ENCODE measurements around the gene HOXD4. TPM values are rescaled to one million over a fixed set of nuclear protein-coding genes. Genes with fewer than 3 reads are reported as not detected.

The HOXD4 gene
- total and polyA plus RNA-seq, 10 of the 15 experiments (the other 5 are each of a cell fraction or from before 2014, with no cell fraction given): 0.07 TPM; not detected in 9

DNA sequence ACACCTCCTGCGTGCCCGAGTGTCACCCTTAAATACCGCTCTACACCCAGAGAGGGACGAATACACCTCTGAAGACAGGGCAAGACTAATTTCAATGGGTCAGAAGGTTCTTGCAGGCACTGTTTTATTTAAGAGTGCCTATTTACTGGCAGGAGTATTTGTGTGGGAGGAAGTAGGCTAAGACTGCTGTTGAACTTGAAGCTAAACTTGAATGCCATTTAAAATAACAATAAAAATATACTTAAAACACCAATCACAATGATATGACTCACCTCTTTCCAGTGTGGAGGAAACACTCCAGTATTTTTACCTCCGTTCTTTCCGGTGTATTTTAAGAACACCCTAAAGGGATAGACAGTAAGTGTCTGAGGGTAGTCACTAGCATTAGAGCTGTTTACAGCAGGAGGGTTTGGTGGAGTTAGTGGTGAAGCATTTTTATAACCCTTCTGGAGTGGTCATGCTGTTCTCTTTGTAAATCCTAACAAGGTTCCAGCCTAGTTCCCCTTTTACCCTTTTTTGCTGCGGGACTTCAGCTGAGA, 27.5 kb downstream of the HOXD4 start:
- DNase-seq (ENCODE audit: low read depth, low spot score) (no peak), FAIRE-seq (no peak), ATAC-seq (no peak)
- H3K9me3 ChIP-seq (replicated peaks; ENCODE audit: control insufficient read depth, insufficient read depth, low read length): no peaks in the 10 kb centered on the region; the same call in 2 of the 3 replicates
- no peak overlapping the region for H3K4me2 ChIP-seq (ENCODE audit: control insufficient read depth, insufficient read depth)
- H3K4me3 ChIP-seq: no peak overlapping the region
- no TSS peak for BruUV-seq (replicated peaks)
- no peaks in the 10 kb centered on the region for H4K20me1 ChIP-seq (ENCODE audit: control insufficient read depth, insufficient read depth)
- H3K9ac ChIP-seq (ENCODE audit: control insufficient read depth, insufficient read depth, low read length): no peak overlapping the region
- TF ChIP-seq YY1 (IDR thresholded peaks at IDR 0.05; ENCODE audit: low read depth, low read length) (no peak), BCL11A (IDR thresholded peaks at IDR 0.05; ENCODE audit: low read depth, low read length) (no peak), SRF (IDR thresholded peaks at IDR 0.05; ENCODE audit: low read depth in 2 of 2, low read length in 2 of 2) (no peak), EP300 (IDR thresholded peaks at IDR 0.05; ENCODE audit: borderline replicate concordance in 1 of 2, control insufficient read depth in 1 of 2, low read depth in 2 of 2, low read length in 2 of 2) (no peak), NFYB (IDR thresholded peaks at IDR 0.05; ENCODE audit: insufficient read depth, low read depth, low read length) (no peak), FOXM1 (IDR thresholded peaks at IDR 0.05; ENCODE audit: low read depth, low read length) (no peak), PAX5 (IDR thresholded peaks at IDR 0.05; ENCODE audit: borderline replicate concordance, low read depth, low read length) (no peak), ETV6 (conservative IDR thresholded peaks at IDR 0.05 in 1 of 2, IDR thresholded peaks at IDR 0.05 in 1 of 2; ENCODE audit: borderline replicate concordance in 1 of 2, low read depth in 1 of 2) (no peak), ZBED1 (IDR thresholded peaks at IDR 0.05; ENCODE audit: borderline replicate concordance) (no peak), SUZ12 (IDR thresholded peaks at IDR 0.05; ENCODE audit: unreplicated experiment) (no peak), POLR2A (IDR thresholded peaks at IDR 0.05; ENCODE audit: low read depth, low read length) (no peak), HDAC6 (IDR thresholded peaks at IDR 0.05; ENCODE audit: unreplicated experiment) (no peak)
- TF ChIP-seq, protein P1, sequence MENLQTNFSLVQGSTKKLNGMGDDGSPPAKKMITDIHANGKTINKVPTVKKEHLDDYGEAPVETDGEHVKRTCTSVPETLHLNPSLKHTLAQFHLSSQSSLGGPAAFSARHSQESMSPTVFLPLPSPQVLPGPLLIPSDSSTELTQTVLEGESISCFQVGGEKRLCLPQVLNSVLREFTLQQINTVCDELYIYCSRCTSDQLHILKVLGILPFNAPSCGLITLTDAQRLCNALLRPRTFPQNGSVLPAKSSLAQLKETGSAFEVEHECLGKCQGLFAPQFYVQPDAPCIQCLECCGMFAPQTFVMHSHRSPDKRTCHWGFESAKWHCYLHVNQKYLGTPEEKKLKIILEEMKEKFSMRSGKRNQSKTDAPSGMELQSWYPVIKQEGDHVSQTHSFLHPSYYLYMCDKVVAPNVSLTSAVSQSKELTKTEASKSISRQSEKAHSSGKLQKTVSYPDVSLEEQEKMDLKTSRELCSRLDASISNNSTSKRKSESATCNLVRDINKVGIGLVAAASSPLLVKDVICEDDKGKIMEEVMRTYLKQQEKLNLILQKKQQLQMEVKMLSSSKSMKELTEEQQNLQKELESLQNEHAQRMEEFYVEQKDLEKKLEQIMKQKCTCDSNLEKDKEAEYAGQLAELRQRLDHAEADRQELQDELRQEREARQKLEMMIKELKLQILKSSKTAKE (IDR thresholded peaks at IDR 0.05; ENCODE audit: low read depth, poor library complexity, severe bottlenecking): no peak
- WGBS (ENCODE audit: insufficient coverage, insufficient replicate concordance, low lambda C conversion rate, missing lambda C conversion rate): 2% methylated on average over 7 of the region's 7 CpGs
- no peaks in the 10 kb centered on the region for H3K36me3 ChIP-seq (ENCODE audit: control insufficient read depth in 2 of 2, insufficient read depth in 2 of 2, low read length in 1 of 2)
- RAD21 ChIA-PET (ENCODE audit: unreplicated experiment): no interaction called here
- no peaks in the 10 kb centered on the region for H3K79me2 ChIP-seq (ENCODE audit: control insufficient read depth, insufficient read depth, low read length)
- intact Hi-C loops (cut with micrococcal nuclease; ENCODE audit: unreplicated experiment) (no loop called here), in situ Hi-C loops (cut with MboI) (no loop called here)
- no peak overlapping the region for H2AFZ ChIP-seq (ENCODE audit: control insufficient read depth, low read depth, low read length)
- no peaks in the 10 kb centered on the region for H3K4me1 ChIP-seq (ENCODE audit: control insufficient read depth, insufficient read depth, low read length)
- POLR2A ChIA-PET: no interaction called here
- peaks cover 8 to 24% of the 10 kb centered on the region in 2 experiments for H3K27me3 ChIP-seq (replicated peaks in 1 of 2; ENCODE audit: control insufficient read depth in 2 of 2, insufficient read depth in 2 of 2, low read length in 1 of 2)
- SMC1A ChIA-PET (ENCODE audit: uncharacterized antibody, unreplicated experiment): no interaction called here
- CTCF ChIA-PET: no interaction called here
- no peak overlapping the region for H3K27ac ChIP-seq (ENCODE audit: control insufficient read depth, insufficient read depth)
